GM20431 (cell line): ENCODE measurements around the gene C2CD4A.

Source experiments
- in situ Hi-C: fragments of 300-500 bp; cut with MseI, MboI; formaldehyde crosslinking; loops from one replicate; pipeline ENCODE4 v1.15.0; 2020; ENCODE audit warnings: low sequenced_read_pairs; ENCODE audit not compliant: unreplicated experiment

C2CD4A gene

DNA sequence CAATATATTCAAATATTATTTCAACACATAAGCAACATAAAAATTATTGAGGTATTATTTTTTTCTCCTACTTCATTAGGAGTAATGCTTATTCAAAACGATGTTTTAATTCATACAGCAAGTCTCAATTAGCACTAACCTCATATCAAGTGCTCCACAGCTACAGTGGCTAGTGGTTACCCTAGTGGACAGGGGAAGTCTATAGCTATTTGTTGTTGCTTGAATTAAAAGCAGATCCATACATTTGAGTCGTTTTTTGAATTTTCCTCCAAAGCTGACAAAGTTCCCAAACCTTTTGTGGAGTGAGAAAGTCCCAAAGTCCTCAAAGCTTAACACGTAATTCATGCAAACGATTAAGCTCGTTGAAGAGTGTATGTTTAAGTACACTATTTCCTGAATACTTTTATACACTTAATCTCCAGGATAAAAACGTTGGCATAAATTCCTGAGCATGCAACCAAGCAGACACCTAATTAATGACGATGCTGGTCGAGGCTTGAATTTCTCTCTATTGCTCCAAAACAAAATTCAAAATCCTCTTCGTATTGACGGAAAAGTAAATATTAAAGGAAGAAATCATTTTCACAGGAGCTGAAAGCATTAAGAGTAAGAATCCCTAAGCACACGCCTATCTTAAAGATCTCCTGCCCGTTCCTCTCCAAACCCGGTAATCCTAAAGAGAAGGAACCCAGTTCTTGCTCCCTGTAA, 7.5 kb upstream of the C2CD4A start:
- in situ Hi-C loops, result no loop called here

DNA sequence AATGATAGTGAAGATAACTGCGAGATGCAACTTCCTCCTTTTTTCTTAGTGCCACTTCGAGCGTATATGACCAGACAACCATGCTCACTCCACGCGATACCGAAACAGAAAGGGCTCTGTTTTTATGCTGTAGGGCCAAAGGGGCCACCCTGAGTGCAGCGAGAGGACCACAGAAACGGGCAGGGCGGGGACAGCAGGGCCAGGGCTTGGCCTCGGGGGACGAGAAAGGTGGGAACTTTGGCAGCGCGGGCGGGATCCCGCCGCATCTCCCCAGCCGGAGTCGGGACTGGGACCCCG, 7.0 kb upstream of the C2CD4A start:
- in situ Hi-C loops, result no loop called here

DNA sequence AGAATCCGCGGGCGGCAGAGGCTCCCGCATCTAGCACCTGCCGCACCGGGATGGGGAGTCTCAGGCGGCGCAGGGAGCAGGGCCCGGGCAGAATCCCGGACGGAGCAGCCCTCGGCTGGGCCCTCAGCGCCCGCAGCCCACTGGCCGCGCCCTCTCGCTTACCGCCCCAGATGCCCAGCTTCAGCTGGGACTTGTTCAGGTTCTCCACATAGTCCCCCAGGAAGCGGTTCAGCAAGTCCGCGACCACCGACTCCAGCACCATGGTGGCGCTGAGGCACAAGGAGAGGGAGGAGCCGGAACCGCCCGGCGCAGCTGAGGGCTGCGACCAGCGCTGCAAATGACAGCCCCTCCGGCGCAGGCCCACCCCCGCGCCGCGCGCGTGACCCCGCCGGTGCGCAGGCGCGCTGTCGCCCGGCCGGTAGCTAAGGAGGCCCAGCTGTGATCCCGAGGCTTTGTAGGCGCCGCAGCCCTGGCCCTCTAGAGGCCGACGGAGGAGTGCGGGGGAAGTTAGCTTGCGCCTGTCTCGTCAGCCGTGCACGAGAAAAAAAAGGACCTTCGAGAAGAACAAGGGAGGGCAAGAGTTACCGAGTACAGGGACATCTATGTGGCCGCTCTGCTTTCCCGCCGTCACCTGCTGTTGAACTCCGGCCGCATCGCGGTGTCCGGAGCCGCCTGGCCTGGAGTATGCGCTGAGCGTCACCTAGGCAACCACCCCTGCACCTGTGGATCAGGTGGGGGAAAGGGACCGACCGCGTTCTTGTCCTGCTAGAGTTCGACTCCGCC, 6.5 kb upstream of the C2CD4A start, which contains the start of gene VPS13C:
Gene VPS13C (minus strand): TSS at position 335 of the 783 bp plus-strand sequence. CDS start 73 bp downstream, at position 262.
- in situ Hi-C loops, result no loop called here

- in situ Hi-C loops, result no loop called here
These were observed 5.9 kb upstream of the C2CD4A start for GRCh38 chr15:62060896-62061280.

GRCh38 chr15:62063825-62064635, 2.7 kb upstream of the C2CD4A start:
- in situ Hi-C loops, result no loop called here

DNA sequence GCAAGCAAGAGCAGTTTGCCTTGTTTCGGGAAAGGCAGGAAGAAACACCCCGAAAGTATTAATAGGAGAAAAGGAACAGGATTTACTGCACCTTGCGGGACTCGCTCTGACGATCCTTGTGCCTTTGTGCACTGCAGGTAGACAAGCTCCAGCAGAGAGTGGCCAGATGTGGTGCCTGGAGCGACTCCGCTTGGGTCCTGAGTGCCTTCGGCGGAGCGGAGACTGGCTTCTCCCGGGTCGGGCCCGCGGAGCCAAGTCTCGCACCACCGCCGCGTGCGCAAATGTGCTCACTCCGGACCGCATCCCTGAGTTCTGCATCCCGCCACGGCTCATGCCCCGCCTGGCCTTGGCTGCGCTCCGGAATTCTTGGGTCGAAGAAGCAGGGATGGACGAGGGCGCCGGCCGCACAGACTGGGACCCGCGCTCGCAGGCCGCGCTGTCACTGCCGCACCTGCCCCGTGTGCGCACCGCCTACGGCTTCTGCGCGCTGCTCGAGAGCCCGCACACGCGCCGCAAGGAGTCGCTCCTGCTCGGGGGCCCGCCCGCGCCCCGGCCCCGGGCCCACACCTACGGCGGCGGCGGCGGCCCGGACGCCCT, 769 bp downstream of the C2CD4A start:
- in situ Hi-C loops, result no loop called here

- in situ Hi-C loops, result no loop called here
These were observed 1.5 kb downstream of the C2CD4A start for GRCh38 chr15:62068071-62068809.

- in situ Hi-C loops, result no loop called here
These were observed 2.0 kb downstream of the C2CD4A start for GRCh38 chr15:62068810-62069167.

- in situ Hi-C loops, result no loop called here
These were observed 2.8 kb downstream of the C2CD4A start for GRCh38 chr15:62069551-62069950.

GRCh38 chr15:62071711-62072308, 5.0 kb downstream of the C2CD4A start:
- in situ Hi-C loops, result loop anchor here (10.0 kb wide), 1 partner anchor 197 kb away; no protein-coding TSS in a partner anchor

GRCh38 chr15:62075595-62076277, 9.0 kb downstream of the C2CD4A start:
- in situ Hi-C loops, result loop anchor here (10.0 kb wide), 1 partner anchor 201 kb away; no protein-coding TSS in a partner anchor

- in situ Hi-C loops, result loop anchor here (10.0 kb wide), 1 partner anchor 205 kb away; no protein-coding TSS in a partner anchor
These were observed 12.8 kb downstream of the C2CD4A start for GRCh38 chr15:62079594-62079993.

DNA sequence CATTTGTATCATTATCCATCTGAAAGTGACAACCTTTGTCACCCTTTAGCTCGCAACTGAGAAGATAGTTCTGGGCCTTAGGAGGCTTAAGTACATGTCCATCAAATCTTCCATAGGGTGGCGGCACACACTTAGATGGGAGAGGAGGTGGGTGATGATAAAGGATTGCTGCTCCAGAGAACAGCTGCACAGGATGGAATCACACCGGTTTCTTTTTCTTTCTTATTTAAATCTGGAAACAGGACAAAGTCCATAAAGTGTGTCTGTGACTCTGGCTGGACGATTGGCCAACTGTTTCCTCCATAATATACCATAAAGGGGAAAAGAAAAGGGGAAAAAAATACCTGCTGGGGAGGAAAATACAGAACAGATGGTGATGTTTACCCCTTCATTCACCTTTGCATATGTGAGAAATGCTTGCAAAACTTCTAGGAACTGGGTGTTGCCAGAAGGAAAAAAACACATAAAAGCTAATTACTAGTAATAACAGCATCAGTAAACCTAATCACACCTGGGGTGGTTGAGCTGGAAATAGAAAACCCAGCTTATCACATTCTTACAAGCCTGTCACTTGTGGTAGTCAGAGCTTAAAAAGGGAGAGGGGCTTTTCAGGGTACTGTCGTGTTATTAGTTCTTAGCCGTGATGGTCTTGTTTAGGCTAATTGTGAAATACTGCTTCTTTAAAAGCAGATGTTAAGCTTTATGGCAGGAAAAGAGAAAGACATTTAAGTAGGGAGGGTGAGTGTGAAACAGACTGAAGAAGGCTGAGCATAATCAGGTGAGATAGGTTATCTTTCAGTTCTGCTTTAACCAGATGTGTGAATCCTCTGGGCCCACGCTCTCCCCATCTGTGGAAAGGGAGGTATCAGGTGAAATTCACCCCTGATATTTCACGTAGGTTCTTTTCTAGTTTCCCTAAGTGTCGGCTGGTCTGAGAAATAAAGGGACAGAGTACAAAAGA, 16.7 kb downstream of the C2CD4A start:
- in situ Hi-C loops, result no loop called here

GRCh38 chr15:62085740-62086139, 19.0 kb downstream of the C2CD4A start:
- in situ Hi-C loops, result no loop called here

GRCh38 chr15:62087671-62088352, 21.0 kb downstream of the C2CD4A start:
- in situ Hi-C loops, result no loop called here

DNA sequence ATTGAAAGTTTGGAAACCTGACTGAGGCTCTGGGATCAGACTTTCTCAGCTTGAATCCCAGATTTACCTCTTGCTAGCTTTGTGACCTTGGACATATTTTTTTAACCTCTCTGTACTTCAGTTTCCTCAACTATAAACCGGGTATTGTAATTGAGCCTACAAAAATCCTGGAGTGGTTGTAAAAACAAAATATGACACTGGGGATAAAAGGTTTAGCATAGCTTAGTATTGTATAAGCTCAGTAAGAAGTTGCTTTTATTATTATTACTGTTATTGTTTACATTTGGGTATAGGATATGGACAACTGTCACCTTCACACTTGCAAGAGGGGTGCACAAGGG, 21.5 kb downstream of the C2CD4A start:
- in situ Hi-C loops, result no loop called here

- in situ Hi-C loops, result no loop called here
These were observed 22.8 kb downstream of the C2CD4A start for GRCh38 chr15:62089616-62090015.
